Mesenteric fat pad (tissue), 1 donor: ENCODE measurements around the gene UBA7. TPM values are rescaled to one million over a fixed set of nuclear protein-coding genes. Genes with fewer than 3 reads are reported as not detected.
A peak's percentile ranks its signal among the peaks of the same experiment; 100 is the strongest.
"Not testable (repeated sequence)": the region's sequence is repeated elsewhere in the genome, so short reads cannot be mapped to it uniquely, and the experiment has no call there.

Experiments
- DNase-seq: peaks from one replicate; pipeline ENCODE4 v3.0.0-alpha.2; 2020; ENCODE audit warnings: low spot score
- long read RNA-seq: library from polyadenylated mRNA; unstranded; transcript quantifications from one replicate; pipeline ENCODE4 v2.0.0, GENCODE V29; 2020
- total RNA-seq: library from RNA; stranded (reverse); fragmentation: NEBNext Ultra II Directional; extraction: Animal tissue kit (Norgen Biotek cat#: 25700); gene quantifications from one replicate; pipeline ENCODE4 v1.2.1, GENCODE V29; 2021
- donor health status: DM: yes; HTN: yes; CAD: no.

Gene UBA7
- total RNA-seq, result 38.2 TPM
- long read RNA-seq, transcript UBA7-201 (24 exons, 3,299 nt), result major isoform, 9 of 30 reads
- long read RNA-seq, partial matches to known transcripts, result 10 of 30 reads
- long read RNA-seq, other reads (novel, unspliced or antisense), result 11 of 30 reads

- DNase-seq, result no peak
These were observed at the start of gene UBA7 for GRCh38 chr3:49813497-49814174. TSS of gene UBA7 (minus strand) at chr3:49813953. CDS start at chr3:49813787, 166 bp downstream.

GRCh38 chr3:49859576-49860305 is 46.0 kb upstream of the UBA7 start:
- no peak for DNase-seq

GRCh38 chr3:49856181-49857005 is 42.6 kb upstream of the UBA7 start, which contains the start of gene TRAIP:
TSS of gene TRAIP (minus strand) at chr3:49856564. CDS start at chr3:49856453, 111 bp downstream.
- DNase-seq, result peak; percentile 96

GRCh38 chr3:49855662-49856061 is 41.9 kb upstream of the UBA7 start:
- DNase-seq, result no peak

- DNase-seq, result no peak
These were observed 31.9 kb upstream of the UBA7 start for GRCh38 chr3:49845694-49846093.

- DNase-seq, result no peak
These were observed 30.9 kb upstream of the UBA7 start for GRCh38 chr3:49844464-49845183.

GRCh38 chr3:49842843-49843517 is 29.2 kb upstream of the UBA7 start:
- DNase-seq, result no peak

- no peak for DNase-seq
These were observed 28.1 kb upstream of the UBA7 start for GRCh38 chr3:49841806-49842205.

- no peak for DNase-seq
These were observed 27.5 kb upstream of the UBA7 start for GRCh38 chr3:49841126-49841696.

GRCh38 chr3:49840388-49840787 is 26.6 kb upstream of the UBA7 start:
- no peak for DNase-seq

GRCh38 chr3:49839193-49839809 is 25.5 kb upstream of the UBA7 start:
- no peak for DNase-seq

- no peak for DNase-seq
These were observed 17.6 kb upstream of the UBA7 start for GRCh38 chr3:49831341-49831740.

- no peak for DNase-seq
These were observed 12.3 kb upstream of the UBA7 start for GRCh38 chr3:49826016-49826415.

GRCh38 chr3:49823131-49823530 is 9.4 kb upstream of the UBA7 start:
- DNase-seq, result not testable (repeated sequence)

- no peak for DNase-seq
These were observed 747 bp downstream of the UBA7 start for GRCh38 chr3:49812916-49813496.

GRCh38 chr3:49807431-49808114 is 6.2 kb downstream of the UBA7 start:
- DNase-seq, result no peak

- DNase-seq, result no peak
These were observed 6.9 kb downstream of the UBA7 start for GRCh38 chr3:49806850-49807249.

- DNase-seq, result no peak
These were observed 7.7 kb downstream of the UBA7 start for GRCh38 chr3:49805897-49806701.
